PC-9 (cell line): ENCODE results near the gene DAB2.

Experiments
- EZH2 ChIP-seq: fragments of 200-600 bp; sonication (generic); IDR thresholded peaks from 2 replicates; pipeline ENCODE4 v1.8.0; 2017; ENCODE audit warnings: antibody characterized with exemption, low read depth
- TF ChIP-seq, protein P1 (sequence below): fragments of 200-600 bp; sonication (generic); conservative IDR thresholded peaks from 2 replicates; pipeline ENCODE4 v1.6.1; 2017; ENCODE audit warnings: mixed run types, antibody characterized with exemption, mild to moderate bottlenecking, moderate library complexity

DNA sequence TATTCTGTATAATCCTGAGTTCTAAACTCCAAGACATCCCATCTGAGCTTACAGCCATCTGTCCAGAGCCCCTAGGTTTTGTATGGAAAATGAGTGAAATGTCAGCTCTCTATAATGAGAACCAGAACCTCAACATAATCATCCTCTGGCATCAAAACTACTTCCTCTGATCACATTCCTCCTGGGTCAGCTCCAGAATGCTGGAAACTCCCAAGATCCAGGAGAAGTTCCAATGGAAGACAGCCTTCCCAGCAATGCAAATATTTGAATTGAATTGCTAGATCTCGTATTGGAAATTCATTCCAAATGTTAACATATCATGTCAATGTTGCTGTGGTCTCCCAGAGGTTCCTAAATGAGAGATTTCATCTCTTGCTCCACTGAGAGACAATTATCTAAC is 84.3 kb downstream of the DAB2 start:
- TF ChIP-seq, protein P1, sequence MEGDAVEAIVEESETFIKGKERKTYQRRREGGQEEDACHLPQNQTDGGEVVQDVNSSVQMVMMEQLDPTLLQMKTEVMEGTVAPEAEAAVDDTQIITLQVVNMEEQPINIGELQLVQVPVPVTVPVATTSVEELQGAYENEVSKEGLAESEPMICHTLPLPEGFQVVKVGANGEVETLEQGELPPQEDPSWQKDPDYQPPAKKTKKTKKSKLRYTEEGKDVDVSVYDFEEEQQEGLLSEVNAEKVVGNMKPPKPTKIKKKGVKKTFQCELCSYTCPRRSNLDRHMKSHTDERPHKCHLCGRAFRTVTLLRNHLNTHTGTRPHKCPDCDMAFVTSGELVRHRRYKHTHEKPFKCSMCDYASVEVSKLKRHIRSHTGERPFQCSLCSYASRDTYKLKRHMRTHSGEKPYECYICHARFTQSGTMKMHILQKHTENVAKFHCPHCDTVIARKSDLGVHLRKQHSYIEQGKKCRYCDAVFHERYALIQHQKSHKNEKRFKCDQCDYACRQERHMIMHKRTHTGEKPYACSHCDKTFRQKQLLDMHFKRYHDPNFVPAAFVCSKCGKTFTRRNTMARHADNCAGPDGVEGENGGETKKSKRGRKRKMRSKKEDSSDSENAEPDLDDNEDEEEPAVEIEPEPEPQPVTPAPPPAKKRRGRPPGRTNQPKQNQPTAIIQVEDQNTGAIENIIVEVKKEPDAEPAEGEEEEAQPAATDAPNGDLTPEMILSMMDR: no peak
- no peak for TF ChIP-seq EZH2
